Stimulated activated naive CD4-positive, alpha-beta T cell (primary cell): ENCODE measurements around the gene YPEL2.
"Not testable (repeated sequence)": the region's sequence is repeated elsewhere in the genome, so short reads cannot be mapped to it uniquely, and the experiment has no call there.

Experiments
- DNase-seq, 6 experiments: peaks; one replicate each; lab custom pipeline; 2025; lab: John Stamatoyannopoulos, UW

Gene YPEL2, protein sequence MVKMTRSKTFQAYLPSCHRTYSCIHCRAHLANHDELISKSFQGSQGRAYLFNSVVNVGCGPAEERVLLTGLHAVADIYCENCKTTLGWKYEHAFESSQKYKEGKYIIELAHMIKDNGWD

DNA sequence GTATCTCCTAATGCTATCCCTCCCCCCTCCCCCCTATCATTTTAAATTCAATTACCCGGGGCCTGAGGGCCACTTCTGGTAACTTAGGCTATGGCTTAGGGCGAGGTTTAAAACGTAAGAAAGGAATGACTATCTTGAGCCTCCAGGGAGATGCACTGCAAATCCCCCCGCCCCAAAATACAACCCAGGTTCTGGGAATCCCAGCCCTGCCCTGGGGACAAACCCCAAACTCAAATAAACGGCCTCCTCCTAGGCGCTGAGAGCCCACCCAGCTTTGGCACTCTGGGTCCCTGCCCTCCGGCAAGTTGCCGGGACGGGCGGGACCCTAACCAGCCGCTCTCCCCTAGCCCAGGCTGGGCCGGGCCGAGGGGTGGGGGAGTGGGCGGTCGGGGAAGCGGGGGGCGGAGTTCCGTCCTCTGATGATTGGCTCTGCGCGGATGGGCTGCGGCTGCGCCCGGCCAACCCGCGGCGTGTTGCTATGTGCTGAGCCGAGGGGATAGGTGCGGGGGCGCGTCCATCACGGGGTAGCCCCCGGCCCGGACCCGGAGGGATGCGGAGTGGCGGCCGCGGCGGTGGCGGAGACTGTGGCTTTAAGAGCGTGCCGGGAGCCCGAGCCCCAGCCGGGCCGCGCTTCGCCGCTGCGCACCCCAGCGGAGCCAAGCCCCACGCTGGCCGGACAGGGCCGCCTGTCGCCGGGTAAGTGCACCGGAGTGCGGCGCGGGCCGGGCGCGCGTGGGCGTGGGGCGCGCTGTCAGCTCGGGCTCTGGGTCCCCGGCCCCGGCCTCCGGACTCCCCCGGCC is at the start of gene YPEL2:
TSS of gene YPEL2 (plus strand) at position 527 of the 800 bp plus-strand sequence. CDS start 21,755 bp downstream, outside the sequence.
- peak; percentile 81 to 89 (median 88) for DNase-seq

DNA sequence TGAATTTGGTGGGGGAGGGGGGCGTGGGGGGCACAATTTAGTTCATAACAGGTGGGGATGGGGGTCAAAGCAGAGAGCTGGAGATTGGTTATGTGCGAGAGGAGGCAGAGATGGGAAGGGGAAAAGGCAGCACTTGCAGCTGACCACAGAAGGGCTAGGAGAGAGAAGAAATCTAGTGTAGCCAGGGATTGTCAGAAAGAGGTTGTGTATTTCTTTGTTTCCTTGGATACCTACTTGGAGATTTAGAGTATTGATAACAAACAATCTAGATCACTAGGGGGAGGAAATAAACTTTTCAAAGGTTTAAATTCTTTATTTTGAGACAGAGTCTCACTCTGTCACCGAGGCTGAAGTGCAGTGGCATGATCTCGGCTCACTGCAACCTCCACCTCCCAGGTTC is 47.1 kb upstream of the YPEL2 start:
- no peak for DNase-seq

DNA sequence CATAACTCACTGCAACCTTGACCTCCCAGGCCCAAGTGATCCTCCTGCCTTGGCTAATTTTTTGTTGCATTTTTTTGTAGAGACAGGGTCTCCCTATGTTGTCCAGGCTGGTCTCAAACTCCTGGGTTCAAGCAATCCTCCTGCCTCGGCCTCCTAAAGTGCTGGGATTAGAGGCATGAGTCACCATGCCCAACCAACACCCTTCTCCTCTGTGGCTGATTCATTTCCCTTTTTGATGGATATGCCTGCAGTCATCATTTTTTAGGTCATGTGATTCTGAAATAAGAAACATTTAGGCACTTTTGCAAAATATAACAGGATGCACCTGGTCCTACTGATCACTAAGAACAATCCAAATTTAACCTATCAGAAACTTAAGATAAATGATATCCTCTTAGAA is 44.0 kb upstream of the YPEL2 start:
- DNase-seq: no peak

DNA sequence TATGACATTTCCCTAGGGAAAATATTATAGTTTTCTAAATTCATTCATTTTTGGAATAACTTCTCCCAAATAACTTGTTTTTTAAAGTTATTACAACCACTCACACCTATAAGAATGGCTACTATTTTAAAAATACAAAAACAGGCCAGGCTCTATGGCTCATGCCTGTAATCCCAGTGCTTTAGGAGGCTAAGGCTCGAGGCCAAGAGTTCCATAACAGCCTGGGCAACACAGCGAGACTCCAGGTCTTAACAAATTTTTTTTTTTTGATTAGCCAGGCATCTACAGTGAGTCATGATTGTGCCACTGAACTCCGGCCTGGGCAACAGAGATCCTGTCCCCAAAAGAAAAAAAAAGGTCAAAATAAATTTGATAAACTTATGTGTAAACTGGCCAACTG is 43.6 kb upstream of the YPEL2 start:
- DNase-seq: no peak

DNA sequence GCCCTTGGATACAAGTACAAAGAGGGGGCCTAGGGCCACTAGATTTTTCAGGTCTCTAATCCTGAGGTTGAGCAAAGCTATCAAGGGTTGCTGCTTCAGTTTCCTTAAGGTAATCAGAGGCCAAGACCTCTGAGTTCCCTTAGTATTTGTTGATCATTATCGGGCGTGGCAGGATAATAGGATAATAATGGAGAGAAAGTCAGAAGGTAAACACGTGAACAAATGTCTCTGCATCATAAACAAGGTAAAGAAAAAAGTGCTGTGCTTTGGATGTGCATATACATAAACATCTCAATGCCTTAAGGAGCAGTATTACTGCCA is 41.5 kb upstream of the YPEL2 start:
- DNase-seq: no peak

DNA sequence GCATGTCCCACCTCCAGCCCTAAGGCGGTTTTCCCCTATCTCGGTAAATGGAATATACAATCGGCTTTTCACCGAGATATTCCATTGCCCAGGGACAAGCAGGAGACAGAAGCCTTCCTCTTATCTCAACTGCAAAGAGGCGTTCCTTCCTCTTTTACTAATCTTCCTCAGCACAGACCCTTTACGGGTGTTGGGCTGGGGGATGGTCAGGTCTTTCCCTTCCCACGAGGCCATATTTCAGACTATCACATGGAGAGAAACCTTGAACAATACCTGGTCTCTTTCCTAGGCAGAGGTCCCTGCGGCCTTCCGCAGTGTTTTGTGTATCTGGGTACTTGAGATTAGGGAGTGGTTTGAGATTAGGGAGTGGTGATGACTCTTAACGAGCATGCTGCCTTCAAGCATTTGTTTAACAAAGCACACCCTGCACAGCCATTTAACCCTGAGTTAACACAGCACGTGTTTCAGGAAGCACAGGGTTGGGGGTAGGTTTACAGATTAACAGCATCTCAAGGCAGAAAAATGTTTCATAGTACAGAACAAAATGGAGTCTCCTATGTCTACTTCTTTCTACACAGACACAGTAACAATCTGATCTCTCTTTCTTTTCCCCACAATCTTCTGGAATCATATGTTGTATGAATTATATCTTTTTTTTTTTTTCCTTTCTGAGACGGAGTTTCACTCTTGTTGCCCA is 41.0 kb upstream of the YPEL2 start:
- DNase-seq: not testable (repeated sequence)

DNA sequence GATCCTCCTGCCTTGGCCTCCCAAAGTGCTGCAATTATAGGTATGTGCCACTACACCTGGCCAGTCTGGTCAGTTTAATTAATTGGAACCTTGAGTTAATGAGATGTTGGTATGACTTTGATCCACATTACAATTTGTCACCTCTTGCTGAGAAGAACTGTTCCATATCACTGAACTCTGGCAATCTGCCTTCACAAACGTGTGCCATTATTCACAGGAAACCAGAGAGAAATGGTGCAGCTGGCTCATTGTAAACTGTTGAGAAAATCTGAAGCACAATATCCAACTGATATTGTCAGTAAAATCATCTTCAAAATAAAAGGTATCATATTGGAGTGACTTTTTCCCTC is 39.3 kb upstream of the YPEL2 start:
- DNase-seq: no peak

DNA sequence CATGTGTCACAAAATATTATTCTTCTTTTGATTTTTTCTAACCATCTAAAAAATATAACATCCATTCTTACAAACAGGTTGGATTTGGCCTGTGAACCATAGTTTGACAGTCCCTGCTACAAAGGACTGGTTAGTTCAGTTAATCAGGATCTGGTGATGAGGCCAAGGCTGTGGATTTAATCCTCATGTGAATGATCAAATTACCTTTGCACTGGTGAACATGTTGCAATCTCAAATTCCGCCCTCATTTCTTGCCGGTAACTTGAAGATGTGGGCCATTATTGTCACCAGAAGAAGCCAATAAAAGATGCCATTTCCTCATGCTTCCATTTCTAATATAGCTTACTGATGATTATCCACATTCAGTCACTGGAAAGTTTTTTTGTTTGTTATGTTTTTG is 35.3 kb upstream of the YPEL2 start:
- DNase-seq: no peak

DNA sequence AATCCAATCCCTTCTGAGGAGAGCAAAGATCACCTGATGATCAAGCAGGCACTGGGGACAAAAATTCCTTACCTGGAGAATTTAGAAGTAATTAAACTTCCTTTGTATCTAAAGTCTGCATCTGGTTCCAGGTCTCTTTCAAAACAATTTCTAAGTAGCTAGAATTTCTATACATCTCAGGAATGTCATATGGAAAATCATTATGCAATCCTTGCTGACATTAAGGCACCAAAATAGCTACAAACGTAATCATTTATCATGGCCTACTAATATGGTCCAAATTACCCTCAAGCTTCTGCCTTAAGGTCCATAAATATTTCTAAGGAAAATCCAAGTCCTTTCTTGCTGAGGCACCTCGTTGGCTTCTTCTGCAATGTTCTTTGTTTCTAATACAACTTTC is 32.9 kb upstream of the YPEL2 start:
- no peak for DNase-seq

DNA sequence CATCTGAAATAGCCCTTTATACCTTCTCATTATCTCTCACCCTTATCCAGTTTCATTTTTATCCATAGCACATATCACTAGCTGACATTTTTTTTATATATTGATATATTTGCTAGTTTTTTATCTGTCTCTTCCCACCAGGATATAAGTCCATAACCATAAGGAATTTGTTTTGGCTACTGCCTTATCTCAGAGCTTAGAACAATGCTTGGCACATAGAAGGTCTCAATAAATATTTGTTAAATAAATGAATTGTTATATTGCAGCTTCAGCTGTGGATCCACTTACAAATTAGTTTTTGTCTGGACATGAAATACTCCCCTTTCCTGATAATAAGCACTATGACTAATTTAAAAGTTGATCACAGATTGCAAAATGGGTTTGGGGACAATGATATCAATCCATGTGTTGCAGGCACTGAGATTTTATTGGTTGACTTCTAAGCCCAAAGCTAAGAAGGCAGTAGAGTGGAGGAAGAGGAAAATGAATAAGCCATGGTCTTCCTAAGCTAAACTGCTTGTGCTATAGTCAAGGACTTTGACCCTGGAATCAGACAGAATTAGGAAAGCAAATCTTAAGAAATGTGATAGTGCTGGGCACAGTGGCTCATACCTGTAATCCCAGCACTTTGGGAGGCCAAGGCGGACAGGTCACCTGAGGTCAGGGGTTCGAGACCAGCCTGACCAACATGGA is 31.9 kb upstream of the YPEL2 start:
- DNase-seq: no peak

DNA sequence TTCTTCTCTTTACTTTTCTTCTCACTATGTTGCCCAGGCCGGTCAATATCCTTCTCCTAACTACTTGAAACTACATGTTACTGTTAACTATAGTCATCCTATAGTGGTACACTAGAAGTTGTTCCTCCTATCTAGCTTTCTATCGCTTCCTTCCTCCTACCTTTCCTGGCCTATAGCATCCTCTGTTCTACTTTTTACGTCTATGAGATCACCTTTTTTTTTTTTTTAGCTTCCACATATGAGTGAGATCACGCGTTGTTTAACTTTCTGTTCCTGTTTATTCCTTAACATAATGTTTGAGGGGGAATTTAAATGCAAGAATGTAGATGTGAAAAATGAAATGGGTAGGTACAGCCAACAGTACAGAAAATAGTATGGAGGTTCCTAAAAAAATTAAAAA is 30.5 kb upstream of the YPEL2 start:
- DNase-seq: no peak

DNA sequence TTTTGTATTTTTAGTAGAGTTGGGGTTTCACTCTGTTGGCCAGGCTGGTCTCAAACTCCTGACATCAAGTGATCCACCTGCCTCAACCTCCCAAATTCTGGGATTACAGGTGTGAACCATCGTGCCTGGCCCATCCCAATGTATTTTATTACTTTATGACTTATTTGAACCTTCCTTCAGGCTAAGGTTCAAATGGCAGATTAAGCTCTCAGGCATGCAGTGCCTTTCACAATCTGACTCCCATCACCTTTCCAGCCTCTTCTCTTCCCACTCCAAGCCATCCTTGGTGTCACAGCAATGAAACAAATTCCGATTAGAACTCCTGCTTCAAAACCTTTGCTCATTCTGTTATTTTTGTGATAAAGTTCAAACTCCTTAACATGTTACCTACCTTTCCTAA is 26.6 kb upstream of the YPEL2 start:
- DNase-seq: no peak

DNA sequence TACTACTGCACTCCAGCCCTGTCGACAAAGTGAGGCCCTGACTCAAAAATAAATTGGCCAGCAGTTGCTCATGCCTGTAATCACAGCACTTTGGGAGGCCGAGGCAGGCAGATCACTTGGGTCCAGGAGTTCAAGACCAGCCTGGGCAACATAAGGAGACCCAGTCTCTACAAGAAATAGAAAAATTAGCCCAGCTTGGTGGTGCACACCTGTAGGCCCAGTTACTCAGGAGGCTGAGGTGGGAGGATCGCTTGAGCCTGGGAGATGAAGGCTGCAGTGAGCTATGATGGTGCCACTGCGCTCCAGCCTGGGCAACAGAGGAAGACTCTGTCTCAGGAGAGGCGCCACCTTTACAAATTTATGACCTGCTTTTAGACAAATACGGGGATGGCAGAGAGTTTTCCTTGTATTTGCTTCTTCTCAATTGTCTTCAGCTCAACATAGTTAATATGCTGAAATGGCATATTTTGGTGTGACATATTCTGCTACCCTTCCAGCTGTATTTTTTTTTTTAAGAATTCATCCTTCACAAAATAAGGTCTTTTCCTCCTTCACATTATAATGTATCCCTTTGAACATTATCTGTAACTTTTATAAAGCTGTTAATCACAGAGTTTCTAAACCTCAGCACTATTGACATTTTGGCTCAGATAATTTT is 21.1 kb upstream of the YPEL2 start:
- DNase-seq: no peak

DNA sequence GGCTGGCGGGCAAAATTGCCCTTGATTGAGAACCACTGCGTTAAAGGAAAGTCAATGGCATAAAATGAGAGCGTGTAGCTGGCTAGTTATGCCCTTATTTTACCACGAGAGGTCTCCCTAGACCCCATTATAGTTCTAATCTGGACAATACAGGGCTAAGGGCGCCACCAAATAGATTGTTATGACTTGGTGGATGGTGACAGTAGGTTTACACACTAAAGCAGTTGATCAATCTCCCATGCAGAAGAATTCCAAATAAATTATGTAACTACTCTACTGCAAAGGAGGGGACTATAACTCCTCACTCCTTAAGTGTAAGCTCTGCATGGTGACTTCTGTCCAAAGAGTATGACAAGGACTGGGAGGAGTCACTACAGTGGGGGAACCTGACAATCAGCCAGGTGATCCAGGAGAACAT is 20.4 kb upstream of the YPEL2 start:
- peak in 4 of 6 experiments; percentile 18 to 71 (median 58) for DNase-seq

DNA sequence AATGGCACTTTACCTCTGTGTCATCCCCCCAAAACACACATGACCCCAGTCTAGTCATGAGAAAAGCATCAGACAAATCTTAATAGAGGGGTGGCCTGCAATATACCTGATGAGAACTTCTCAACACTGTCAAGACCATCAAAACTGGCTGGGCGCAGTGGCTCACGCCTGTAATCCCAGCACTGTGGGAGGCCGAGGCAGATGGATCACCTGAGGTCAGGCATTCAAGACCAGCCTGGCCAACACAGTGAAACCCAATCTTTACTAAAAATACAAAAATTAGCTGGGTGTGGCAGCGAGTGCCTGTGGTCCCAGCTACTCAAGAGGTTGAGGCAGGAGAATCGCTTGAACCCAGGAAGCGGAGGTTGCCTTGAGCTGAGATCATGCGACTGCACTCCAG is 19.9 kb upstream of the YPEL2 start:
- not testable (repeated sequence) for DNase-seq

DNA sequence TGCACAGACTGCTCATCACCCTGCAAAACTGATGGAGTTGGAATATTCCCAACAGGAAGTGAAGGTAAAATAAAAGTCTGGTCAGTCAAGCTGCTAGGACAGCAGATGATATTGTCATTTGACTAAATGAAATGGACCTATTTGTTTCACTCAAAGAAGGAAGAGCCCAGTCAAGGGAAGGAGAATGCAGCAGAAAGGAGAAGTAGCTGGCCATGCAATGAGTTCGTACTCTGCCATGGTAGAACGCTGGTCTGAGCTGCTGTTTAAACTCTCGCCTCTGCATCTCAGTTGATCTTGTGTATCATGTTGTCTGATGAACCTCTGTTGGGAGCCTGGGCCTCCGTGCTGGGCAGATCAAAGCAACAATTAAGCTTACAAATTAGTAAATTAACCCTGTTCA is 15.6 kb upstream of the YPEL2 start:
- no peak for DNase-seq

DNA sequence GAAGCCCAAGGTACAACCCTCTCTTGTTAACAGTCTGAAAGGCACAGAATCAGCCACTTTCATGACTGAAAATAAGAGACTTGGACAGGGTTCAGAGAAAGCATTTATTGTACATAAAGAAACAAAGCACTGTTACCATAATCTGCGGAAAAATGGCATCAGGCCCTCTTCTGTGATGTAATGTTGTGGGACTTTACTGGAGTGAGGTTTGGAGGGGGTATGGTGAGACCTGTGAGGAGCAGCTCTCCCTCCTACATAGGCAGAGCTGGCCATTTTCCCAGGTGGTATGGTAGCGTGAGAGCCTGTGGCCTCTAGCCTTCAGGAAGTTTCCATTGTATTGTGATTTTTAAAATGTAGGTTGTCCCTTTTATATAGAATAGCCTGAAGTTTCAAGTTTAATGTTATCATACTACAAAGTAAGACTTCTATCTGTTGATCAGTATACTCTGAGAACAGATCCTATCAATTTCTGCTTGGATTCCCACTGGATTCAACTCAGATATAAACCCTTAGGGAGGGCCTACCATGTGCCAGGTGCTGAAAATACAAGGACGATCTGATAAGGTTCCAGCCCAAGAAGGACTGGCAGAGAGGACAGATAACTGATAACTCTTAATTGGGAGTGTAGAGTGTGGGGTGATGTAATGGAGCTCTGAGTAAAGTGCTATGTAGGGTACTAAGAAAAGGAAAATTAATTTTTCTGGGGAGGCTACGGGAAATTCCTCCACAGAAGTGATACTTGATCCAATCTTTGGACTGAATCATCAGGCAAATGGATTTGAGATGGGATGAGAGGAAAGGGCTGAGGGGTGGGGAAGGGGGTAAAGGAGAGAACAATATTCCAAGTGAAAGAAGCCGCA is 4.1 kb upstream of the YPEL2 start:
- DNase-seq: no peak

DNA sequence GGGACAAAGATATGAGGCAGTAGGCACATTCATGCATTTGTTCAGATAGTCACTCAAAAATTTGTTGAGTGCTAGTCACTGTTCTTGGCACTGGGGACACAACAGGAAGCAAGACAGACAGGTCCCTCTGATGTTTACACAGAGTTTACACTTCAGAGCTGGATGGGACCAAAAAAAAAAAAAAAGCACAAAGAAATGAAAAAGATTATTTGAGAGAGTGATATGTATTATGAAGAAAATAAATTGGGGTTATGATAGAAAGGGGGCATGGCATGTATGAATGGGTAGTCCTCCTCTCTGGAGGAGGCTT is 3.5 kb upstream of the YPEL2 start:
- peak in 3 of 6 experiments; percentile 54 to 67 (median 56) for DNase-seq

DNA sequence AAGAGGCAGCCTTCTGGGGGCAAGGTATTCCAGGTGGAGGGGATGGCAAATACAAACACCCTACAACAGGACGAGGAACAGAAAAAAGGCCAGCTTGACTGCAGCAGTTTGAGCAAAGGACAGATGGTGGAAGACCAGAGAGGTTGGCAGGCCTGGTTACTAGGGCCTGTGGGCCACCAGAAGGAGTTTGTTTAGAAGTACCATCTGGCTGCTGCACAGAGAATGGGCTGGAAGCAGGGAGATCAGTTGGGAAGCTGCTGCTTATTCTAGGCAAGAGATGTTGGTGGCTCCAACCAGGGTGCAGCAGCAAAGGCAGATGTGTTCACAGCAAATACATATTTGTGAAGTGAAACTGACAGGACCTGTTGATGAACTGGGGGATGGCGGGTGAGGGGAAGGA is 2.9 kb upstream of the YPEL2 start:
- DNase-seq: peak in 1 of 6 experiments; percentile 15

DNA sequence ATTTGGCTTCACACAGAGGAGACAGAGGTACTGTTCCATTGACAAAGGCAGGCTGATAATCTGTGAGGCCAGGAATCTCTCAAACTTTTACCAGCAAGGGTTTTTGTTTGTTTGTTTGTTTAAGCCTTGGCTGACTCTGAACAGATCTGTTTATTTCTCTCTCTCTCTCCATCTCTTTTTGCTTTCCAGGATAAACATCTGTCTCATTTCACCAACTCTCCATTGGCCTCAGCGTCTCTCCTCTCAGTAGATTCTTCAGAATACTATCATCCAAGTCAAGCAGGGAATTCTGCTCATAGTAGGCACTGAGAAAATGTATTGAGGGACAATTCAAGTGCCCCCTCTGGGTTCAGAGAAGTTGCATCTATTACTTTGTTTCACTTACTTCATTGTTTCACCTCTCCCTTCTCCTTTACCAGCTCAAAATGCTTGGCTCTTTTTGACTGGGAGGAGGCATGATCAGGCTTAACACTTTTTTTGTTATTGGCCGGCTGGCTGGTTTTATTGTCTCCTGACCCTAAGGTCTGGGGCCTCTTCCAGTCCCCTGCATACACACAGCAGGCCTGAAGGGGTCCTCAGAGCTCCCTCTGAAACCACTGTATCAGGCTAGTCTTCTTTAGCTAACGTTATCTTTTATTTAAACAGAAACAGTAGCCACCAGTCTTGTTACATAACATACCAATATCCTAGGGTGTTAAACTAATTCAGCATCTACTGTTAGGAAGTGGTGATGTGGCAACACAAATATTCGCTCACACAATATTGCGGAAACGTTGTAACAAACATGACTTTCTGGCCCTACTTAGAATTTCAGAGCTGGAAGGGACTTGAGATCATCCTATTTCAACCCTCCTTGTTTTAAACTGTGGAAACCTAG is 2.0 kb upstream of the YPEL2 start:
- DNase-seq: peak in 5 of 6 experiments; percentile 22 to 72 (median 43)
